Raji (cell line): ENCODE results near the gene RBMS3.

ENCODE experiments used
- POLR2A ChIP-seq: IDR thresholded peaks from 2 replicates; pipeline ENCODE4 v1.6.1; 2011; ENCODE audit warnings: low read depth, low read length, control low read depth; ENCODE audit not compliant: insufficient read depth

Gene RBMS3

GRCh38 chr3:29796808-29797207, 515.9 kb downstream of the RBMS3 start:
- TF ChIP-seq POLR2A = no peak

DNA sequence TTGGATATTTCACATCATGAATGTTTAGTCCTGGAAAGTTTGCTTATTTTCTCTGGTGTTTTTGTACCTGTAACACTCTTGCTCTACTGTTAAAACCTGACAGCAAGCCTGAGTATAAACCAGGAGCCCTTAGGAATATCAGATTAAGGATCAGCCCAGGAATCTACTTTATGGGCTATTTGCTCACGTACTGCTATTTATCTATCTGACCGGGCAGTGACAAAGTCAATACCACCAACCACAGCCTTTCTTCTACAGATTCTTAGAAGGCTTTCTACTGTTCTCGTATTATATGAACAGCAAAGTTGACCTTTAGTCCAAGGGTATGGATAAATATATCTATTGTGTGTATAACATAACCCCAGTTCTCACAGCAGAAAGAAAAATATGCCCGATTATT, 521.2 kb downstream of the RBMS3 start:
- TF ChIP-seq POLR2A = no peak

- TF ChIP-seq POLR2A = no peak
Measured at GRCh38 chr3:29804044-29804443, 523.2 kb downstream of the RBMS3 start.

DNA sequence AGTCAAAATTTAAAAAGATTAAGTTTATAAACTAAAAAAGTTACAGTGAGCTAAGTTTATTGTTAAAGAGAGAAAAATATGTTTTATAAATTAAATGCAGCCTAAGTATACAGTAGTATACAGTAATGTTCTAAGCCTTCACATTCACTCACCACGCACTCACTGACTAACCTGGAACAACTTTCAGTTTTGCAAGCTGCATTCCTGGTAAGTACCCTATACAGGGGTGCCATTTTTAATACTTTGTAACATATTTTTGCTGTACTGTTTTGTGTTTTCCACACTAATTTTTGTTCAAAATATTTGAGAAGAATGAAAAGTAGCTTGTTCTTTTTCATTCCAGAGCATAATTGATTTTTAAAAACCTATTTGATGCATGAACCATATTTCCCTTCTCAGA, 524.9 kb downstream of the RBMS3 start:
- TF ChIP-seq POLR2A = no peak

DNA sequence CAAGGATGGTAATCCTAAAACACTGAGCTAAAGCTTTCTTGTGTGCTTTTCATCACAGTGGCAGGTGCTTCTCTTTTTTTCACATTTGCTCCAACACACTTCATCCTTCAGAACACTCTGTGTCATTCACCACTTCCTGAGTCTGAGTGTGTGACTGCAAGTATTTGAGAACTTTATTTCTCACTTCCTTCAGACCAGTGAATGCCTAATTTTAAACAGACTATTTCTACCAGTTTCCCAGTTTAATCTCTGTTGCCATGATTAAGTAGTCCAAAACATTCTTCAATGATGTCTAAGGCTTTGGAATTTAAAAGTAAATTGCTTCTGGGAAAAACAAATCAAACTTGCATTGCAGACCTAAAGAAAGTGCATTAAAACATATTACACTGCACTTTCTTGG, 541.2 kb downstream of the RBMS3 start:
- TF ChIP-seq POLR2A = no peak

DNA sequence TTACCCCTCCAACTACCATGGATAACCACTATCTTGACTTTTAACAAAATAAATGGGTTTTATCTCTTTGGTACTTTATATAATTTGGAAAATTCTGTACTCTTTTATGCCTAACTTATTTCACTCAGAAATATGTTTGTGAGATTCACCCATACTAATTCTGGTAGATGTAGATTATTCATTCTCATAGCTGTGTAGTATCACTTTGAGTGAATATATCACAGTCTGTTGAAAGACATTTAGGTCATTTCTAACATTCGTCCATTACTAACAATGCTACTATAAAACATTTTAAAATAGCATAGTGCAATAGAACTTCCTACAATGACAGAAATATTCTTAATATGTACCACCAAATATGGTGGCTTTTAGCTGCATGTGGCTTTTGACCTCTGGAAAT, 542.4 kb downstream of the RBMS3 start:
- TF ChIP-seq POLR2A = no peak

DNA sequence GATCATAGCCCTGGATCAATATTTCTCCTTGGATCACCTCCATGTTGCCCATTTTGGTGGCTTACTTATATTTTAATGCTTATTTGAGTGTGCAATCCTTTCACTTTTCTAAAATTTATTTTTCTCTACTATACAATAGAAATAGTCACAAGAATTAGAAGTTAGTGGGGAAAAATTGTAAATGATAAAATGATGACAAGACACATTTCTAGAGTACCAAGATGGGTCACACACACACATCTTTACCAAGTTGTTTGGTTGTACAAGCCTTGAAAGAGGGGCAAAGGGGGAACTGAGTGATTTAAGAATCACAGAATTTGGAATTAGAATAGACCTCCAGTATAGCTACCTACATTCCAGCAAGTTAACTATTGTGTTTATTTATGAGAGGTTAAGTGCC, 545.8 kb downstream of the RBMS3 start:
- no peak for TF ChIP-seq POLR2A

- TF ChIP-seq POLR2A = no peak
Measured at GRCh38 chr3:29827756-29828155, 546.9 kb downstream of the RBMS3 start.

- no peak for TF ChIP-seq POLR2A
Measured at GRCh38 chr3:29829340-29829739, 548.5 kb downstream of the RBMS3 start.

GRCh38 chr3:29850641-29851040, 569.8 kb downstream of the RBMS3 start:
- TF ChIP-seq POLR2A = no peak

DNA sequence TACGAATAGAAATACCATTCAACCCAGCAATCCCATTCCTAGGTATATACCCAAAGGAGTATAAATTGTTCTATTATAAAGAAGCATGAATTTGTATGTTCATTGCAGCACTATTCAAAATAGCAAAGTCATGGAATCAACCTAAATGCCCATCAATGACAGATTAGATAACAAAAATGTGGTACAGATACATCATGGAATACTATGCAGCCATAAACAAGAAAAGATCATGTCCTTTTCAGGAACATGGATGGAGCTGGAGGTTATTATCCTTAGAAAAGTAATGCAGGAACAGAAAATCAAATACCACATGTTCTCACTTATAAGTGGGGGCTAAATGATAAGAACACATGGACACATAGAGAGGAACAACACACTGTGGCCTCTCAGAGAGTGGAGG, 571.9 kb downstream of the RBMS3 start:
- TF ChIP-seq POLR2A = no peak

GRCh38 chr3:29853841-29854397, 573.0 kb downstream of the RBMS3 start:
- TF ChIP-seq POLR2A = no peak

DNA sequence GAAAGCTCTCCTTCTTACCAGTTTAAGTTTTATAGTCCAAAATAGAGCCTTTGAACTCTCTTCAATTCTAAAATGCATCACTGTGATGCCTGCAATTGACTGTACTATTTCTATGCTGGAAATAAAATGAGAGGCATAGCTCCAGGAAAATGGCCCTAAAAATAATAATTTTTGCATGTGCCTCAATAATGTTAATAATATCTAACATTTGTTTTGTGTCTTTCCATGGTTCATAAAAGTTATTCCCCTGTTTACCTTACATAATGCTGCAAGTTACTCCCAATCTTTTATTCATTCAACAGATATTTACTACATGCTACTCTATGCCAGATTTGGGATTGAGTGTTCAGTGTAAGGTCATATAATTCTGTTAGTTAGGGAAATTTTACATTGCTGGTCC, 574.0 kb downstream of the RBMS3 start:
- TF ChIP-seq POLR2A = no peak

- TF ChIP-seq POLR2A = no peak
Measured at GRCh38 chr3:29859726-29860270, 578.9 kb downstream of the RBMS3 start.

- TF ChIP-seq POLR2A = no peak
Measured at GRCh38 chr3:29864809-29865208, 583.9 kb downstream of the RBMS3 start.

DNA sequence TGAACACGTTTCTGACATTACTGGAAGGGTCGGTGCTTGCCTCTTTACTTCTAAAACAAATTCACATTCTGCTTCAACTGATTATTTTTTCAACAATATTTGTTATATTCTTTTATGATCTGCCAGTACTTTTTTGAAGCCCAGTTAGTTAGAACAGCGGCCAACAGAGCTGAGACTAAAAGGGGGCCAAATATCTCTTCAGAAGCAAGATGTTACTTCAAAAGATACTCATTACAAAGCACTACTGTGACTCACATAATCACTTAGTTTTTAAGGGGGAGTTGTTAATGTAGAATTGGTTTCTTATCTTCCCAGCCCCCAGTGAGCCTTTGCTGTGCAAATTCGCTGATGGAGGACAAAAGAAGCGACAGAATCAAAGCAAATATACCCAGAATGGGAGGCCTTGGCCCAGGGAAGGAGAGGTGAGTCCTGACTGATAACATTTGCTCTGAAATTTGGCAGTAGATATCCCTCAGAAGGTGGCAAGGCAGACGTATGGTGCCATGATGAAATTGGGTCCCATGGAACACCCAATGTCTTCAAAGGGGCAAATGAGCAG, 587.8 kb downstream of the RBMS3 start:
- TF ChIP-seq POLR2A = no peak

DNA sequence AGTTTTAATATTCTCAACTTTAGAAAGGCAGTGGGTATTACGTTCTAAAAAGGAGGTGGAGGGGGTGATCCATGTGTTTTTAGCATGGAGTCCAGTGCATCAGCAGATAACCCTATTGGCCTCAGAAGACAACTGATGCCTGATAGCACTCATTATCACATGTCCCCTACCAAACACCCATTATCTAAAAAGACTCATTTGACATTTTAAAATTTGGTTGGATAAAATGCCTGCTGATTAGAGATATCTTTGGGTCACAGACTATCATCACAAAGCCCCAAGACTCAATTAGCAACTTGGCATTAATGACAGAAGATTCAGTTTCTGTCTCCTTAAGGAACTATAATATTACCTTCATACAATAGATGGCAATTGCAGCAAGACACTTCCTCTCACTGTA, 589.3 kb downstream of the RBMS3 start:
- TF ChIP-seq POLR2A = no peak

GRCh38 chr3:29871087-29871486, 590.2 kb downstream of the RBMS3 start:
- no peak for TF ChIP-seq POLR2A

GRCh38 chr3:29880809-29881208, 599.9 kb downstream of the RBMS3 start:
- no peak for TF ChIP-seq POLR2A
